ENCODE measurements around the gene NINJ2. TPM values are rescaled to one million over a fixed set of nuclear protein-coding genes. Genes with fewer than 3 reads are reported as not detected.
"Not testable (repeated sequence)": the region's sequence is repeated elsewhere in the genome, so short reads cannot be mapped to it uniquely, and the experiment has no call there.

Gene NINJ2
- total RNA-seq = 0.32 and 0.43 TPM in 2 replicates

- peak; percentile 7 for DNase-seq (ENCODE audit: low read depth)
- H3K4me3 ChIP-seq (ENCODE audit: low read depth, low read length) = peak within 1 kb of the TSS; percentile 31
- TF ChIP-seq CTCF (IDR thresholded peaks at IDR 0.05; ENCODE audit: insufficient read depth, low read depth, low read length) = no peak
These were observed at the start of gene NINJ2 for GRCh38 chr12:663293-663871. Gene NINJ2, minus strand, starts transcription at chr12:663445. Its CDS starts 85 bp downstream, at chr12:663360.

- DNase-seq (ENCODE audit: low read depth) = no peak
- no peak for TF ChIP-seq CTCF (IDR thresholded peaks at IDR 0.05; ENCODE audit: insufficient read depth, low read depth, low read length)
- H3K4me3 ChIP-seq (ENCODE audit: low read depth, low read length) = no peak overlapping the region
These were observed 49.1 kb upstream of the NINJ2 start for GRCh38 chr12:712172-712863.

- no peak for TF ChIP-seq CTCF (IDR thresholded peaks at IDR 0.05; ENCODE audit: insufficient read depth, low read depth, low read length)
- H3K4me3 ChIP-seq (ENCODE audit: low read depth, low read length) = no peak overlapping the region
- no peak for DNase-seq (ENCODE audit: low read depth)
These were observed 46.3 kb upstream of the NINJ2 start for GRCh38 chr12:709455-710020.

GRCh38 chr12:708084-708483 is 44.8 kb upstream of the NINJ2 start:
- not testable (repeated sequence) for H3K4me3 ChIP-seq (ENCODE audit: low read depth, low read length); DNase-seq (ENCODE audit: low read depth)

- no peak for DNase-seq (ENCODE audit: low read depth)
- no peak overlapping the region for H3K4me3 ChIP-seq (ENCODE audit: low read depth, low read length)
- no peak for TF ChIP-seq CTCF (IDR thresholded peaks at IDR 0.05; ENCODE audit: insufficient read depth, low read depth, low read length)
These were observed 41.4 kb upstream of the NINJ2 start for GRCh38 chr12:704516-705242.

GRCh38 chr12:701896-702539 is 38.8 kb upstream of the NINJ2 start:
- no peak for DNase-seq (ENCODE audit: low read depth)
- no peak for TF ChIP-seq CTCF (IDR thresholded peaks at IDR 0.05; ENCODE audit: insufficient read depth, low read depth, low read length)
- no peak overlapping the region for H3K4me3 ChIP-seq (ENCODE audit: low read depth, low read length)

All from fibroblast of villous mesenchyme (primary cell).